HUDEP-2 (cell line): ENCODE results near the gene STYXL1.
"Not testable (repeated sequence)": the region's sequence is repeated elsewhere in the genome, so short reads cannot be mapped to it uniquely, and the experiment has no call there.

Experiments
- DNase-seq, 76 experiments: peaks; one replicate each; lab custom pipeline; 2025; ENCODE audit not compliant: unreplicated experiment in 76 of 76; lab: John Stamatoyannopoulos, UW

Gene STYXL1

GRCh38 chr7:76040126-76040525, 7.7 kb downstream of the STYXL1 start:
- no peak for DNase-seq

DNA sequence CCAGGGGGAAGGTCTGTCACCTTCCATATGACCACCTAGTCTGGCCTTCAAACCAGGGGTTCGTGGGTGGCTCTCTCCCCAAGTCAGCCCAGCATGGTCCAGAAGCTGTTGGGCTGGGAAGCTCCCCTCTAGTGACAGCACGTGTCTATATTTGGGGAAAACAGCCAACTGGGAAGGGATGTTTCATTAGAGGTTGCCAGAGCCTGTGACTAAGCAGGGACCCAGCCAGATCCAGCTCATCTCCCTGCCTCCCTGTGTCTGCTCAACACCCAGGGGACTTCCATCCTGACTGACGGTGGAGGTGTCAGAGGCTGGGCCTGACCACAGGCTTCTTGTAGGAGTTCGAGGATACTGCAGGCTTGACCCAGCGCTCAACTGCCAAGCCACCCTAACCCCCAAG, 10.5 kb downstream of the STYXL1 start:
- no peak for DNase-seq

GRCh38 chr7:76031964-76032363, 15.8 kb downstream of the STYXL1 start:
- no peak for DNase-seq

DNA sequence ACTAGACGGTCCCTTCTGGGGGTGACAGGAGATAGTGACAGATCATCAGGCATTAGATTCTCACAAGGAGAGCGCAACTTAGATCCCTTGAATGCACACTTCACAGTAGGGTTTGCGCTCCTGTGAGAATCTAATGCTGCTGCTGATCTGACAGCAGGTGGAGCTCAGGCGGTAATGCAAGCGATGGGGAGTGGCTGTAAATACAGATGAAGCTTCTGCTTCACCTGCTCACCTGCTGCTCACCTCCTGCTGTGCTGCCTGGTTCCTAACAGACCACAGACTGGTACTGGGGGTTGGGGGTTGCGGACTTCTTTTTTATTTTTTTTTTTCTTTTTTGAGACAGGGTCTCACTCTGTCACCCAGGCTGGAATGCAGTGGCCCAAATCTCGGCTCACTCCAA, 18.1 kb downstream of the STYXL1 start:
- DNase-seq, result not testable (repeated sequence)

DNA sequence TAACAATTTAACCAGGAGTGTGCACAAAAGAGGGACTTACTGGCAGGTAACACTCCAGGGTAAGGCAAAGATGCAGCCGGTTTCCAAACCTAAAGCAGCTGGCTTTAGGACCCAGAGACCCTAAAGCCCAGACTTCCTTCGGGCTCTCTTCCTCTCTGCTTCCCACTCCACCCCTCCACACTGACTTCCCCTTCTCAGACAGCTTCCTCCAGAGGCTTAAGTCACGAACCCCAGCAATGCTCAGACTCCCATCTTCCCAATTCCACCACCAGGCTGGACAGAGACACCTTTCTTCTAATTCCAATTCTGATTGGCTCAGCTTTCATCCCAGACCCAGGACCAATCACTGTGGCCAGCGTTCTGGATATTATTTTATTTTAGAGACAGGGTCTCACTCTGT, 24.8 kb downstream of the STYXL1 start:
- no peak for DNase-seq

DNA sequence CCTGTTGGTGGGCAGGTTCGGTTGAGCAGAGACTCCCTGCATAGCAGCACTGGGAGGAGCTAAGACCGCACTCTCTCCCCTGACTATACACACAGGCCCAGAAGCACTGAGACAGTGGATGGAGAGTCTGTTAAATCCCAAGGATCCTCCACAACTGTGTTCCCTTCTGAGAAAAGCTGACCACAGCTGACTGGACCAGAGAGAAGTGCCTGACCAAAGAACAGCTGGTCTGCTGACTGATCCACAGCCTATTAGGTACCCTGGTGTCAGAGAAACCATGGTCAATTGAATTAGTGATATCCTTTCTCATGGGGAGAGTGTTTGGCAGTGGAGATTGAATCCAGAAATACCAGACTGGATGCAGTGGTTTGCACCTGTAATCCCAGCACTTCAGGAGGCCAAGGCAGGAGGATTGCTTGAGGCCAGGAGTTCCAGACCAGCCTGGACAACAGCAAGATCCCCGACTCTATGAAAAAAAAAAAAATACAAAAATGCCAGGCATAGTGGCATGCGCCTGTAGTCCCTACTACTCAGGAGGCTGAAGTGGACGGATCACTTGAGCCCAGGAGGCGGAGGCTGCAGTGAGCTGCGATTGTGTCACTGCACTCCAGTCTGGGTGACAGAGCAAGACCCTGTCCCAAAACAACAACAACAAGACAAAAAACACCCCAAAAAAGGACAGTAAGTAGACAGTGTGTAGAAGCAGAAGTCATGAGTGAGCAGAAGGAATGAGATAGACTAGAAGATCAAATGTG, 25.6 kb downstream of the STYXL1 start:
- DNase-seq, result no peak

DNA sequence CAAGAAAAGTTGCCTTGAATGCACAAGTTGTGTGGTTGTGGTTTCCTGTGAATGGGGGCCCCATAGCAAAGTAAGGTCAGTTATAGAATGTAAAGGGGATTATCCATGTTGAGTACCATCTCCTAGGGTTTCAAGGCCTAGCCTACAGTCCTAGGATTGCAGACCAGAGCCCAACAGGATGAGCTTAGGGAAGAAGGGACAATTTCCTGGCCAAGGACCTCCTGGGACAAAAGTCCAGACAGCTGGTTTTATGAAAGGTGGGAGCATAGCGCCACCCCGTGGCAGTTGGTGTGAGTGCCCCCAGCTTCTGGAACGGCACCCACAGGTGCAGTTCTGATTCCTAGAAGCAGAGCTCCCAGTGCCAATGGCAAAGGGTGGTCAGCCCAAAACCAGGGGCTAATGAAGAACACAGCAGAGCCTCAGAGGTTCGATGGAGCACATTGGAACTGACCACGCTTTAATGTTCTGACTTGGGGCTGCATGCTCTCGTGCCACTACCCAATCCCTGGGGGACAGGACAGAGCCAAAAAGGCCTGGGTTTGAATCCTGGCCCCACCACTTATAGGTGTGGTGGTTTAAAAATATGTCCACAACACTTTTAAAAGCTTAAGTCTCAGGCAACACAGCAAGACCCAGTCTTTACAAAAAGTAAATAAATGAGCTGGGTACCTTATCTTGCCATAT, 27.6 kb downstream of the STYXL1 start:
- DNase-seq, result peak in 63 of 76 experiments; percentile 0 to 66 (median 36)

DNA sequence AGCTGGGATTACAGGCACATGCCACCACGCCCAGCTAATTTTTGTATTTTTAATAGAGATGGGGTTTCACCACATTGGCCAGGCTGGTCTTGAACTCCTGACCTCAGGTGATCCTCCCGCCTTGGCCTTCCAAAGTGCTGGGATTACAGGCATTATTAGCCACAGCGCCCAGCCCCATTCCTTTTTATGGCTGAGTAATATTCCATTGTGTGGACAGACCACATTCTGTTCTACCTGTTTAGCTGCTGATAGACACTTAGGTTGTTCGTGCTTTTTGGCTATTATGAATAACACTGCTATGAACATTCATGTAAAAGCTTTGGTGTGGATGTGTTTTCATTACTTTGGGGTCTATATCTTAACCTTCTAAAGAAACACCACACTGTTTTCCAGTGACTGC, 29.3 kb downstream of the STYXL1 start:
- DNase-seq, result not testable (repeated sequence)

- no peak for DNase-seq
Observed at GRCh38 chr7:76016191-76016947, 31.4 kb downstream of the STYXL1 start.

DNA sequence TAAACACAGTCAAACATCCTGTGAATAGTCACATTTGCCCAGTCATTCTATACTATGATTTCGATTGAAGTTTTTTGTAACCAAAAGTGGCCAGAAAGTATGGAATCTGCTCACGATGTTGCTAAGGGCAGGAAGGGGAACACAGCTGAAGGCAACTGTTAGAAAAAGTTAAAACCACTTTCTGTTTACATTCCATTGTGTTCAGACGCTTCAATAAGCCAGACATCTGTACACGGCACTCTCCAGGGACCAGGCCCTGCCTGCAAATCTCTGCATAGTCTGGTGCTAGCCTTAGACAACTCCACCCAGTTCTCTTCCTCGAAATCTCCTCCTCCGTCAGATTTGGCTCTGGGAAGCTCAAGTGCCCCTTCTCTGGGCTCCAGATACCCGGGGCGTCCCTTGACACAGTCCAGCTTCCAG, 36.3 kb downstream of the STYXL1 start:
- no peak for DNase-seq

DNA sequence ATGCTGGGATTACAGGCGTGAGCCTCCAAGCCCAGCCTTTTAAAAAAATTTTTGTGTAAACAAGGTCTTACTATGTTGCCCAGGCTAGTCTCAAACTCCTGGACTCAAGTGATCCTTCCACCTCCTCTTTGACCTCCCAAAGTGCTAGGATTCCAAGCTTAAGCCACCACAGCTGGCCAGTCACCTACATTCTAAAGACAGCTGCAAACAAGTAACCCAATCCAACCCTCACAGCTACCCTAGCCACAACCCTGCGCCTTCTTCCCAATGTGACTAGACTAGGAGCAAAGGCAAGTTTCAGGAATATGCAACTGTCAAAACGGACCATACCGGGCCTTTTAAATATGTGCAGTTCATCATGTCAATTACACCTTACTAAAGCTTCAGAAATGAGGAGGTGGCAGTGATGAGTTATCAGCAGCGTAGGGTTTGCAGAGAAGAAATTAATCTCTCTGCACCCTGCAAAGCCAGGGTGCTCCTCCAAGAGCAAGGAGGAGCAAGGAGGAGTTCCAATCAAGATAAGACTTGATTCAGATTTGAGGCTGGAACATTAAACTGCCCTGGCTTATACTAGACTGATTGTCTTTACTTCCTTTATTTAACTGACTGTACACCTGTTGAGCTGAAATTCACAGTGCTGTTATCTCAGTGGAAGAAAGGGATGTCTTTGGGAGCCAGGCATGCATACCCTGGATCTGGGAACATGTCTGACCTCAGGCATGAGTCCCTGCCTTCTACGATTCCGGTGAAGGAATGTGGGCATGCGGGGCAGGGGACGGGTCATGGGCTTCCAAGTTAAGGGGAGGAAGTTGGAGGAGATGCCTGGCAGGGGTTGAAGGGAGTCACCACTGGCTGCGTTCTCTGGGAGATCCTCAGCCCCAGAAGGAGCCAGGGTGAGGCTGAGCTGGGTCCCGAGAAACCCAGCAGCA, 37.9 kb downstream of the STYXL1 start:
- DNase-seq, result no peak

DNA sequence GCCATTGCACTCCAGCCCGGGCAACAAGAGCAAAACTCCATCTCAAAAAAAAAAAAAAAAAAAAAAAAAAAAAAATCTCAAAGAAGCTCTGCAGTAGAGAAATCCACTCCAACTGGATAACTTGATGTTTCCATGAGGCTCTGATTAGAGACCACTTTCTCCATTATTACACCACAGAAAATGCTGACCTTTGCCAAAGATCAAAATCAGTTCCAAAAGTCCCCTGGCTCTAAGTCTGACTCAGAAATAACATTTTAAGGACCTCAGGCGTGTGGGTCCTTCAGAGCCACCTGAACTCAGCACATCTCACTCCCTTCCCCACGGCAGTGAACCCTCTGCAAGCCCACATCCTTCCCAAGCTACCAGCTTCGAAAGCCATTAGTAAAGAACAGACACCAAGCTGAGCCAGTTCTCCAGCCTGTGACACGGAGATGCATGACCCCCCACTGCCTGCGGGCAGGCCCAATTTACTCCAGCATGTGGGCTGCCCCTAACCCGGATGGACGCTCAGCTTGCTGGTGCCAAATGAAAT, 39.6 kb downstream of the STYXL1 start:
- DNase-seq, result no peak

DNA sequence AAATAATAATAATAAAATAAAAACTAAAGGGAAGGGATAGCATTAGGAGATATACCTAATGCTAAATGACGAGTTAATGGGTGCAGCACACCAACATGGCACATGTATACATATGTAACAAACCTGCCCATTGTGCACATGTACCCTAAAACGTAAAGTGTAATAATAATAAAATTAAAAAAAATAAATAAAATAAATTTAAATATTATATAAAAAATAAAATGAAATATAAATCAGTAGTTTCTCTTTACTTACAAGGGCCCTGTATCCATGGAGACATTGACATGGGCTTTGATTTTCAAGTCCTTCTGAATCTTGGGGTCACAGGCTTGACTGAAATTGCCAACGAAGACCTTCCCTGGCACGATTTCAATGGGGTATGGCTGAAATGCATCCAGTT, 42.8 kb downstream of the STYXL1 start:
- not testable (repeated sequence) for DNase-seq

DNA sequence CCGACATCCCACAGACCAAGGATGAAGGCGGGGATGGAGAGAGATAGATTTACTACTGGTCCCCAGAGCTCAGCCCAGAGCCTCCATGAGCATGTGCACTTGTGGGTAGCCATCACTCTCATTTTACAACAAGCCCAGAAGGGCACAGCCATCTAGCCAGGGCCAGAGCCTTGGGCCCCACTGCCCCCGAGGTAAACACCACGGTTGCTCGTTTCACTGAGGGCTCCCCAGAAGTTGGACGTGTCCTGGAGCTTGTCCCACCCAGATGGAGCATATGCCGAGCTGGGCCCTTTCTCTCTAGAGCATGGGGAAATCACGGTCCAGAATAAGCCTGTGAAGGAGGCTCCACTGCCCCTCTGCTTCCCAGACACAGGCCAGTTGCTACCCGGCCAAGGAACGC, 44.4 kb downstream of the STYXL1 start:
- no peak for DNase-seq

DNA sequence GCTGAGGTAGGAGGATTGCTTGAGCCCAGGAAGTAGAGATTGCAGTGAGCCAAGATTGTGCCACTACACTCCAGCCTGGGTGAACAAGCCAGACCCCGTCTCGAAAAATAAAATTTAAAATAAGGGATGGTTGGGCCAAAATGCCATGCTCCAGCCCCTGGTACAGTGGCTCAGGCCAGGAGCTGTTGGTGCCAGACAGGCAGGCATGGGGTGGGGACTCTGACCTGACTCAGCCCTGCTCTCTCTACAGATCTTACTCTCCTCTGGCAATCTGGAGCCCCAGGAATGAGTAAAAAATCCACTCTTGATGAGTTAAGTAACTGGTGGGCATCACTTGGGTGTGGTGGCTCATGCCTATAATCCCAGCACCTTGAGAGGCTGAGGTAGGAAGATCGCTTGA, 45.0 kb downstream of the STYXL1 start:
- DNase-seq, result no peak

DNA sequence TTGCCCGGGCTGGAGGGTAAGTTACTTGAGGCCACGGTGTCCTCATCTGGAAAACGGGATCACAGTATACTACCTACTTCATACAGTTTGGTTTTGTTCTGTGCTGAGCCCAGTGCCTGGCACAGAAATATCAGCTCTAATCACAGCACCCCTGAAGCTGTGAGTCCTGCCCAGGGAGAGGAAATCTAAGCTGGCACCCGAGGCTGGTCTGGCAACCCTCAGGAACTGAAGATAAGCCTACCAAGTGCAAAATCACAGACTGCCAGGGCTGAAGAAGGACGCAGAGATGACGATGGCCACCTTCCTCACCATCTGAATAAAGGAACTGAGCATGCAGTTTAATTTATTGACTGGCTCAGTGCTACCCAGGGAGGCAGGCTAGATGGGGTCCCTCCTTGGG, 45.7 kb downstream of the STYXL1 start:
- no peak for DNase-seq

DNA sequence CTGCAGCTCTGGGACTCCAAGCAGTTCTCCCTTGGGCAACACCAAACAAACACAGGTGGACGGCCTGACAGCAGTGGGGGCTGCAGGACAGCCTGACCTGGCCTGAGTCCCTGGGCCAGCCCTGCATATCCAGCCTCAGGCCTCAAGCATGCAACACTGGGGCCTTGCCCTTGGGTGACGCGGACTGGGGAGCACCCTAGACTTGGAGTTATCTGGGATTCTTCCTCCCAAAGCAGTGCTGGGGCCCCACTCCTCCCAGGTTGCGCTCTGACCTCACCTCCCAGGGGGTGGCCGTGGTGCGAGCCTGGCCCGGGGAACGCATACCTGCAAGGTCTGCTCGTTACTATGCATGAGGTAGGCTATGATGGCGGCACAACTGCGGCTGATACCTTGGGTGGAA, 47.2 kb downstream of the STYXL1 start:
- no peak for DNase-seq

- no peak for DNase-seq
Observed at GRCh38 chr7:75998038-75998437, 49.8 kb downstream of the STYXL1 start.

DNA sequence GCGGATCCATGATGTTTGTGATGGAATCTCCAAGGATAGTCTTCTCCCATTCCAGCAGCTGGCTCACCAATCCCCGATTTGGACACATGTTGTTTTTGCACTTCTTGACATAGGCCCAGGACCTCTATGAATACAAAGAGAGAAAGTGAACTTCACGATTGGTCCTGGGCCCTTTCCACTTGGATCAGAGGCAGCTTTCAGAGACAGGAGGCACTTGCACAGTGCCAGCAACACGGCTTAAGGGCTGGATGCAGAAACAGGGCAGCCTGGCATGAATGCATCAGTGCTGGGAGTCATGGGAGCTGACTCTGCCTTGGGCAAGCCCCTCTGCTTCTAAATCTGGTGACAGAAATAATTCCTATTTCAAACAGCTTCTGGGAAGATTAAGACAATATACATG, 51.3 kb downstream of the STYXL1 start:
- DNase-seq, result no peak

GRCh38 chr7:75995996-75996395, 51.8 kb downstream of the STYXL1 start:
- no peak for DNase-seq
